ENCODE results near the gene LRRC46. TPM values are rescaled to one million over a fixed set of nuclear protein-coding genes. Genes with fewer than 3 reads are reported as not detected.

Gene LRRC46
- total RNA-seq, 1 experiment from 2014 or later: not detected

DNA sequence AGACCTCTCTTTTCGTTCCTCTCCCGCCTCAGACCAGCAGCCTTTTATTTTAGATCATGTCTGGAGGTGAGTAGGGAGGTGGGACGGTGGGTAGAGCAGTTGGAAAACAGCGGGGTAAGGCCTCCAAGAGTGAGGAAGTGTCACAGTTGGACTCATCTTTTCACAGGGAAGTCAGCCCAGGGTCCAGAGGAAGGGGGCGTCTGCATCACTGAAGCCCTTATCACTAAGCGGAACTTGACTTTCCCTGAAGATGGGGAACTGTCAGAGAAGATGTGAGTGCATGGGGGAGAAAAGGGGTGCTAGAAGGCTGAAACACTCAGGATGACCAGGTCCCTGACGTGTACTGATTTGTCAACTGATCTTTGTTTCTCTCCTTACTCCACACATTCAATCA lies 461 bp downstream of the LRRC46 start:
- DNase-seq (ENCODE audit: low read depth): no peak

DNA sequence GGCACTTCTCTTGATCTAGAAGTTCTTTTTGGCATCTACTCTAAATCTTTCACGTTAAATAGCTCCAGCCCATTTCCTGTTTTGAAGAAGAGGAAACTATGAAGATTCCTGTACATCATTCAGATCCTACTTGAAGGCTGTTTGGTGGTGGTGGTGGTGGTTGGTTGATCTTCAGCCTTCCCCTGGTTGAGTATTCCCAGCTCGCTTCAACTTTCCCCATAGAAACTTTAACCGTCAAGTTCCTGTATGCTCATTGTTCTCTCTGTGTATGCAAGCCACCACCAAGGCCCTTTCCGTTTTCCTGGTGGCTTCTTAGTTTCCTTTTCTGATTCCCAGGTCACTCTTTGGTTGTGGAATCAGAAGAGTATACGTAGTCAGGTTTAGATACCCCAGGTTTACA lies 3.3 kb downstream of the LRRC46 start:
- DNase-seq (ENCODE audit: low read depth): no peak

DNA sequence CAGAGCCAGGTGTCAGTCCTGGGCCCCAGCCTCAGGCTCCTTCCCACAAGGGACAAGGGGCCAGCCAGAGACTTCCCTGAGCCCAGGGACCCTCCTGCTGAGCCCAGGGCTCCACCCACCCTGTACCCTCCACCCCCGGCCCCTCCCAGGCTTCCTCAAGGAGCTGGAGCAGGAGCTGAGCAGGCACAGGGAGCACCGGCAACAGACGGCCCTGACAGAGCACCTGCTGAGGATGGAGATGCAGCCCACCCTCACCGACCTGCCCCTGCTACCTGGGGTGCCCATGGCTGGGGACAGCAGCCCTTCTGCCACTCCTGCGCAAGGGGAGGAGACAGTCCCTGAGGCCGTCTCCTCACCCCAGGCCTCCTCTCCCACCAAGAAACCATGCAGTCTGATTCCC lies 5.1 kb downstream of the LRRC46 start:
- DNase-seq (ENCODE audit: low read depth): no peak

DNA sequence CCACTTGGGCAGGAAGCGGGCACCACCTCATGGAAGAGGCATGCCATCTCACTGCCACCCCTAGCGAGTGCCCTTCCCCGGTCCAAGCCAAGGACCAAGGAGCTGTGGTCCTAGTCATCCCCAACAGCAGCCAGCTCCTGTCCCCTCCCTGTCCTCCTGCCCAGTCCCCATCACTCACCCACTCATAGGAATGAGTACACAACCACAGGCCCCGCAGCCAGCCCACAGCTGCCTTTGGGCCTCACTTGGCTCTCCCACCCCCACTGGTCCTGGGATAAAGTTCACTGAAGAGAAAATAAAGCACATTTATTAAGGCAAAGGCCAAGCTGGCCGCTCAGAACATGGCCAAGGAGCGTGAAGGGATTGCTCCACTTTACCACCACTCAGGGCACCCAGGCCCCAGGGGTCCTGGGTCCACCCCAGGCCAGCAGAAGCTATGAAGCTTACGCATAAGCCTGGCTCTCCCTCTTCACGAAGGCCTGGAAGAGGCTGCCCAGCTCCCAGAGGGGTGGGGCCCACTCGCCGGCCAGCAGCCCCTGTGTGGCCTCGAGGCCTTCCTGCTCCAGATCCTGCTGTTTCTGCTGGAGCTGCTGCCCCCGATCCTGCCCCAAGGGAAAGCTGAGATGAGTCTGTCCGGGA lies 6.0 kb downstream of the LRRC46 start:
- peak; percentile 83 for DNase-seq (ENCODE audit: low read depth)

DNA sequence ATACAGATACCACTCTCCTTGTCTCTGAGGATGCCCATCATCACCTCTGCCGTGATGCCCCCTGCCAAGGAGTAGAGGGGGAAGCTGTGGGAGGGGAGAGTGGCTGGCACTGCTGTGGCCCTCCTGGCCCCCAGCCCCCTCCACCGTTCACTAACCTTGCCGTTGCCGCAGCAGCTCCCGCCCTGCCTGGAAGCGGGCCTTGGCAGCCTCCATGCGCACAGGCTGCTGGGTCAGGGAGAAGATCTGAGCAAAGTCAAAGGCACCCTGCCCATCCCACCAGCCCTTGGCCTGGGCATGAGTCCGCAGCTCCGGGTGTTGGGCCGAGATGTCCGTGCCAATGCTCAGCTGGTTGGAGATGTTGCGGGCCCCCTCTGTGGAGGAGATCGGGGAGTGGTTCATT lies 7.2 kb downstream of the LRRC46 start:
- no peak for DNase-seq (ENCODE audit: low read depth)

DNA sequence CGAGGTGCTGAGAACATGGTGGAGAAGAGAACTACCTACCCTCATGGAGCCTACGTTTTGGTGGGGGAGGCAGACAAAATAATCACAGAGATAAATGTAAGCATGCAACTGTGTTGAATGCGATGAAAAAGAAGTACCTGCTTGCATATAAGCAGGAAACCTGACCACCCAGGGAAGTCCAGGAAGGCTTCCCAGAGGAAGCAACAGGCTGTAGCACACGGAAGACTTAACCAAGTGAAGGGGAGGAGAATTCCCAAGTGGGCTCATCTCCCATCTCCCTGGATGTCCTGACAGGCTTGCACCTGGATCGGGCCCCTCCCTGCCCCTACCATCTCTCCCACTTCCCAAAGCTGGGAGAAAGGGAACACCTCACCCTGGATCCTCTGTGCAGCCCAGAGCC lies 7.6 kb downstream of the LRRC46 start:
- DNase-seq (ENCODE audit: low read depth): no peak

DNA sequence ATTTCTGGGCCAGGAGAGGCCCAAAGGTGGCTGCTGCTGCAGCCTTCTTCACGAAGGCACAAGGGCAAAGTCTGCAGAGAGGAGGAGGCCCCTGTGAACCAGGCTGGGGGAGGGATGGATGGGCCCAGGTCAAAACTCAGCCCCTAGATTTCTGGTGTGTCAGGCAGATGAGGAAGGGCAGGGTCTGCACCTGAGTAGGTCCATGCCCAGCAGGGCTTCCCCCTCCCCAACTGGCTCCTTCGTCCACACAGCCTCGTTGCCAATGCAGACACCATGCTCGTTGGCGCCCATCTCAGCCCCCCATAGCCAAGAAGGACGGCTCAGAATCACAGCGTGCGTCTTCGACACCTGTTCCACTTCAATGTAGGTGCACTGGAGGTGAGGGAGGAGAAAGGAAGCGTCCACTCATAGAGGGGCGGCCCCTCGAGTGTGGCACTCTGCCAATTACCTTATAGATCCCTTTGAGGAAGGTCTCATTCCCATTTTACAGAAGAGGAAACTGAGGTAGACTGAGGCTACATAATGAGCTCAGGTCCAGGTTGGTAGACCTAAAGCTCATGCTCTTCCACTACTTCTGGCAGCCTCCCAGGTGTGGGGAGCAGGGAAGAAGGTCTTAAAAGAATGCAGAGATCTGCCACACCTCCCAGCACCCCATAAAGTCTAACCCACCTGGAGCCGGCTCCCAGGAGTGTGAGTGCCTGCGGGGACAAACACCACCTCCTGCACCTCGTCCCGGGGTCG lies 8.7 kb downstream of the LRRC46 start:
- no peak for DNase-seq (ENCODE audit: low read depth)

DNA sequence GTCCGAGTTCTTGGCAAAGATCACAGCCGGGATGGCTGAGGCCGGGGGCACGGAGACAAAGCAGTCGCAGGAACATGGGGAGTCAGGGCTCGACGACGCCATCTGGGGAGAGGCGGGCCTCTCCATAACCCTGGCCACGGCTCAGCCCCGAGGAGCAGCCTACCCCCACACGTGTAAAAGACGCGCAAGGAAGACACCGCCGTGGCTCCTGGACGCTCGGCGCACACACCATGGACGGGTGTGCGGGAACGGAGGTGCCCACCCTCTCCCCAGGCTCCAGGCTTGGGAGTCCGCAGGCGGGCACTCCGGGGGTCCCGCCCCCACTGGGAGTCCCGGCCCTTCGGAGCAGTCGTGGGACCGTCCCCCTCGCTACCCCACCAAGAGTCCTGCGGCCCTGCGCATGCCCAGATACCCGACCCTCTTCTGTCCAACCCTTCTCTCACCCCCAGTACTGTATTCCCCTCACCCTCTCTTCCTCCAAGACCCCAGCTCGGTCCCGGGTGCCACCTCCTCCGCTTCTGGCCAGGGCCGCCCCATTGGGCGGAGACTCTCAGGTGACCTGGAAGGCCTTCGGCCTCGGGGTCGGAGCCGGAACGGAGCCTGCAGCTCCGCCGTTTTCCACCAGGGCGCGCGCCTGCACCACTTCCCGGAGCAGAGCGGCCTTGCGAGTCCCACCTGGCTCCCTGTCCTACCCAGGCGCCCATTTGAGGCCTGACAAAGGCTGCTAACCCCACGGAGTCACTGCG lies 9.4 kb downstream of the LRRC46 start, which contains the start of gene SCRN2:
Gene SCRN2, minus strand, starts transcription at position 532 of the 746 bp plus-strand sequence. Its CDS starts 430 bp downstream, at position 102.
- DNase-seq (ENCODE audit: low read depth): peak; percentile 85

DNA sequence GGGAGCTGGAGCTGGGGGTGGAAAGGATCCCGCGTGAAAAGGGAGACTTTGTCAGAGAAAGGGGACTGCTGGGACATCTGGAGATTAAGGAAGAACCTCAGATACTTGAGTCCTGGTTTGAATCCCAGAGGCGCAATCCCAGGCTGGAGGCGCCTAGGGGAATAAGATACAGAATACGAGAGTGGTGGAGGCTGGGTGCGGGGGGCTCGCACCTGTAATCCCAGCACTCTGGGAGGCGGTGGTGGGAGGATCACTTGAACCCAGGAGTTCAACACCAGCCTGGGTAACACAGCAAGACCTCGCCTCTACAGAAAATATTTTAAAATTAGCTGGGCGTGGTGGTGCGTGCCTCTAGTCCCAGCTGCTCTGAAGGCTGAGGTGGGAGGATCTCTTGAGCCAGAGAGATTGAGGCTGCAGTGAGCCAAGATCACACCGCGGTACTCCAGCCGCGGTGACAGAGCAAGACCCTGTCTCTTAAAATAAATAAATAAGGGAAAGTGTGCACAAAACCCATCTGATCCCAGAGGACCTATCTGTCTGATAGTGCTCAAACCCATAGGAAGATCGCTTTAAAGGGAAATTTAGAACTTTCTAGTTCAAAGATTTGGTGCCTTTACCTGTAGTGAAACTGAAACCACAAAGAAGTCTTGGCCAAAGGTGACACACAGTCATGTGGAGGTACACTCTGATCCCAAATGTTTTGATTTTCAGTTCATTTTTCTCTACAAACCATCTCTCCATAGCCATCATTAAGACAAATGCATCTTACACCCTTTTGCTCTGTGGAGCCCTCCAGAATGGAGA lies 10.2 kb downstream of the LRRC46 start:
- no peak for DNase-seq (ENCODE audit: low read depth)

DNA sequence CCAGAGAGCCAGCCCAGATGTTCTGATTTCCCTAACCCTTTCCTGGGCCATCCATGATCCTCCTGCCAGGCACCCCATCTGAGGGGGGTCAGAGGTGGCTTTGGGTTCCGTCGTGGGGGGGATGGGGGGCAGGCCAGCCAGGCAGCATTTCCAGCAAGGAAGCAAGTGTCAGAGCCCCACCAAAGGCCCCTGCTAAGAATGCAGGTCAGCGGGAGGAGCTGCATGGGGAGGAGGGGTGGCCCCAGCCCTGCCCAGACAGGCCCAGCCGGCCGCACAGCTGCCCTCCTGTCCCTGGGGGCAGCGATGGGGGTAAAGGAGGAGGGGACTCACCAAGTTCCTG lies 11.9 kb downstream of the LRRC46 start:
- no peak for DNase-seq (ENCODE audit: low read depth)

DNA sequence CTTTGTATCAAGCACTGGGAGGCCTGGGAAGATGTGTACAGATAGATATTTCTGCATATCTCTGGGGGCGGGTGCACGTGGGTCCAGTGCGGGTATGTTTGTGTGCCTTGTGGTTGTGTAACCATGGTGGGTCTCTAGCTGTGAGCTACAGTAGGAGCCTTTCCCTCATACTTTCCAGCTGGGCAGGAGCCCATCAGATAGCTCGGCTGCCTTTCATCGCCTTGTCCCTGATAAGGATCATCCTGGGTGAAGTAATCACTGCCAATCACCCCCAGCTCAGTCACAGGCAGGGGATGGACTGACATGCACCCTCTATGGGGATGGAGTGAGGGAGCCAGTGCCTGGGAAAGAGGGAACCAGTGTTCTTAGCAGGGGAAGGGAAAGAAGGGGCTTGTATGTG lies 12.8 kb downstream of the LRRC46 start:
- no peak for DNase-seq (ENCODE audit: low read depth)

DNA sequence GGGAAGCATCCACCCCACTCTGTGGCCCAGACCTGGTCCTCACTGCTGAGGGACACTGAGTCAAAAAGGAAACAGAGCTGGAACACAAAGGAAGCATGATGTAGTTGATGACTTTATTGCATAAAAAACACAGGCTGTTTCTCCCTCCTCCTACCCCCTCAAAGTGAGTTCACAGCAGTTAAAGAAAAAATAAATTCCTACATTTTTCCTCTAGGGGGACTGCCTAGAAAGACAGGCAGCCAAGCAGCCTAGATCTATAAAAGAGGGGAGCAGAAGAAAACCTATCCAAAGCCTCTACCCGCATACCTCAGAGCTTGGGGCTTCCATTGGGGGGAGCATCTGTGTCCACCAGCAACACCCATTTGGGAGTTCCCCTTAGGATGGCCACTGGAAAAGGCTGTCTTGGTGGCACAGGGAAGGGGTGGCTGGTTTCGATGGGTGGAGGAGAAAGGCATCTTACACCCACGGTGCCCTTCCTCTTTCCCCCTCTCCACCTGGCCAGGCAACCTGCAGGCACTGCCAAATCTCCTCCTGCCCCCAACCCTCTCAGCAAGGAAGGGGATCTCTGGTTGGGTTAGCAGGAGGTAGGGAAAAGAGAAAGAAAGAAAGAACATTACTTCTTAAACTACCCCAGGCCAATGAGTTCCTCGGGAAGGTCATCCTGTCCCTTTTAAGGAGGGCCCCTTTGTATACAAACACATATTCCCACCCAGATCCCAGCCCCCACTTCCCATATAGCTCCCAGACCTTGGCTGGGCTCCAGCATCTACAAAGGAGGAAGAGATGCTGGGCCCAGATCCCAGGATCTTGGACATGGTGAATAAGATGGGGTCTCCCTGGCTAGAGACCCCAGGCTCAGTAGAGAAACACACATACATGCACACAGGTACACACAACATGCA lies 13.6 kb downstream of the LRRC46 start:
- DNase-seq (ENCODE audit: low read depth): no peak

DNA sequence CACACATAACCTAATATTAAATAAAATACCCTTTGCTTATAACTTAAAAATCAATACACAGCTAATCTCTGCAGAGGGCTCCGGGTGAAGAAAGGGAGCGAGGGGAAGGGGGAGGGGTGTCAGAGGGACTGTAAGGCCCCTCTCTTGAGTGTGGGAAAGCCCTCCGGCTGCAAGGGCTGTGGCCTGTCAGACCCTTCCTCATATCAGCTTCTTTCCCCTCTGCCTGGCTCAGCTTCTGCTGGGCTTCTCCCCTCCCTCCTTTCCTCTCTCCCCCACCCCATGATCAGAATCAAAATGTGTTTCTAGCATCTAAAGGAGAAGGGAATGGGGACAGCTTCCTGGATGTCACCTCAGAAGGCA lies 14.2 kb downstream of the LRRC46 start:
- DNase-seq (ENCODE audit: low read depth): no peak

DNA sequence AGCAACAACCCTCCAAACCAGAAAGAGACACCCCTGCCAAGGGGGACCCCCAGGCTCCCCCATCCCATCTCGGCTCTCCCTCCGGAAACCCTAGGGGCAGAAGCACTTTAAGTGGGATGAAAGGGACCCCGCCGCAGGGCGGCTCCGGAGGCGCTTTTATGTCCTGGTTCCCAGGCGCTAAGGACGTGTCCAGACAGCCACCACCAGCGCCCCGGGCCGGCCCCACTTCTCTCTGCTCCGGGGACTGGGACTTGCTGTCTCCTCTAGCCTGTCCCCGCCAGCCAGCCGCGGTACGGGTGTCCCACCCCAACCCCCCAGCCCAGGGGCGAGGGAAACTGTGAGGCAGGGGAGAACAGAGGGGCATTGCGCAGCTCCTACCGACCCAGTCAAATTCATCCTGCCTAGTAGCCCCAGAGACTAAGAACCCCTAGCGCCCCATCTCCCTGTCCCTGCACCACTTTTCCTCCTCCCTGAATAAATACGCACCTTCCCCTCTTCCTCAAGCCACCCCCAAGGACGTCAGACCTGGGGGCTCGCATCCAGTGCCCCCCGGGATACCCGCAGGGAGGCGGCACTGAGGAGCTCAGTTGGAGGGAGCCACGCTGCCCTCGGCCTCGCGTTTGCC lies 15.4 kb downstream of the LRRC46 start:
- no peak for DNase-seq (ENCODE audit: low read depth)

DNA sequence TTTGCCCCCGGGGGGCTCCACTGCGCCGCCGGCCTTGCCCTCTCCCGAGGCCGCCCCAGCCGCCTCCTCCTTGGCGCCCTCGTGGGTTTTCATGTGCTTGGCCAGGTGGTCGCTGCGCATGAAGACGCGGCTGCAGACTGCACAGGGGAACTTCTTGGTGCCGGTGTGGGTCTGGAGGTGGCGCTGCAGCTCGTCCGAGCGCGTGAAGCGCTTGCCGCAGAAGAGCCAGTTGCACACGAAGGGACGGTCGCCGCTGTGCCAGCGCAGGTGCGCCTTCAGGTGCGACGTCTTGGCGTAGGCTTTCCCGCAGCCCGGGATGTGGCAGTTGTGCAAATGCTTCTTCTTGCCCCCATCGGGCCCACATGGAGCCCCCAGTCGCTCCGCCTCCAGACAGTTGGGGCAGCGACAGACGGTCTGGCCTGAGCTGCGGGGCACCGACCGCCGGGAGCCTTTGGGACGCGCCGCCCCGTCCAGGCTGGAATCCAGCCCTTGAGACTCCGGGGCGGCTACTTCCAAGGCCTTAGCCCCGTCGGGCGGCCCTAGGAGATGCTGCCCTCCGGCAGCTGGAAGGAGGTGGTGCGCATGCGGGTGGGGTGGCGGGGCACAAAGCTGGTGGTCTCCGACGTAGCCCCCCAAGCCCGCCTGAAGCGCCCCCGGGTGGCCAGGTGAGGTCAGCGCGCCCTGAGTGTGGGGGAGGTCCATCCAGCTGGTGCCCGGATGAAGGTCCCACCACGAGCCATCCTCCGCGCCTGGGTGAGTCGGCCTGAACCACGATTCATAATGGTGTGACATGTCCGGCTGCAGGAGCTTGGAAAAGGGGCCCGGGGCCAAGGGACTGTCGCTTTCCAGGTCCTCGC lies 16.1 kb downstream of the LRRC46 start:
- DNase-seq (ENCODE audit: low read depth): no peak

DNA sequence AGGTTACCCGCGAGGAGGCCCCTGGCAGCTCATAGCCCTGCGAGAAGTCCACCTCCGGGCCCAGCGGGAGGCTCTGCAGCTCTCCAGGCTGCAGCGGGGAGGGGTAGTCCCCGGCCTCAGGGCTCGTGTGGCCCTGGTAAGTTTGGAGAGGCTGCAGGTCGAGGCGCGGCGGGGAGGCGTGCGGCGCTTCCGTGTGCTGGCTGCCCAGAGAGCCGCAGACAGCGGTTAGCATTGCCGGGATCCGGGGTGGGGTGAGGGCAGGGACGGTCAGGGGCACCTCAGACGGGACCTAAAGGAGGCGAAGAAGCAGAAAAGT lies 16.7 kb downstream of the LRRC46 start:
- DNase-seq (ENCODE audit: low read depth): no peak

DNA sequence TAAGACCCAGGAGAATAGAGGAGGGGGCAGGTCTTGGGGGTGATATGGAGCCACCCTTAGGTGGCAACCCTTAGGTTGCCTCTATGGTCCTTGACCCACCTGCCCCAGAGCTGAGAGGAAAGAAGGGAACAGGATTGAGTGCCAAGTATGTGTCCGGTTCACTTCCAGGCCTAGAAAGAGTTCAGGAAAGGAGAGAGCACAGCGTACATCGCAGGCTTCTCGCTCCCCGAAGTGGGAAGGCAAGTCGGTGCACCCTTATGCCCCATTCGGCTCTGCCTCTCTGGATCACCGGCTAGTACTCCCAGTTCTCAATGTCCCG lies 18.9 kb downstream of the LRRC46 start:
- no peak for DNase-seq (ENCODE audit: low read depth)

DNA sequence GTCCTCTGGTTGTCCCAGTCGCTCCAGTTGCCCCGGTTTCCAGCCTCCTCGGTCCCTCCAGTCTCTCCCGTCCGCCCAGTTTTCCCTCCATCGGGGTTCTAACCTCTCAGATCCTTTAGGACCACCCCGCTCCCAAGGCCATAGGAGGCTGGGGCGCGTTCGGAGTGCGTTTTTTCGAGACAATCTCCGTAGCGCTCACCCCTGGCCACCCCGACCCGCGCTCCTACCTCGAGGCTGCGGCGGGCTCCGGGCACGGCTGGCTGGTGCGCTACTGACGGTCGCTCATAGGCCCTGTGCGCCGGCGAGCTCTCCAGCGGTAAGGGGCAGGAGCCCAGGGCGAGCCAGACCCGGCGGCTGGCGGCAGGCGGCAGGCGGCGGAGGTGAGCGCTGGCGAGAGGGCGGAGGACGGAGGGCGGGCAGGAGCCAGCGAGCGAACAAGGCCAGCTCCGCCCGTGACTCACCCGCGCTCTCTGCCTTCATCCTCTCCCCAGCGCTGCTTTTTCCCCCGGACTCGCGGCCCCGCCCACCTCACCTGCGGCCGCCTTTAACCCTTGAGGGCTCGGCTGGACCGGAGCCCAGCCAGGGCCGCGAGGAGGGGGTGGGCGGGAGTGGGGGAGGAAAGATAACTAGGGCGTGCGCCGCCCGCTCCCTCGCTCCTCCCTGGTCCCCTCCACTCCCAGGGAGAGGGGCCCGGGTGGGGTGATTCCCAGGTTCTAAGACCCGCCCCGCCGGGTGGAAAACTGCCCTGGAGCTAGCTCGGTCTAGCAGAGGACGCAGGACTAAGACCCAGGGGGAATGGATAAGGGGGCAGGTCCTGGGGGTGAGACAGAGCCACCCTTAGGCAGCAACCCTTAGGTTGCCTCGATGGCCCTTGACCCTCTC lies 19.5 kb downstream of the LRRC46 start, which contains the start of gene SP6:
Gene SP6, minus strand, starts transcription at position 472 of the 882 bp plus-strand sequence. CDS start 2,734 bp downstream, outside the sequence.
- DNase-seq (ENCODE audit: low read depth): peak; percentile 88

DNA sequence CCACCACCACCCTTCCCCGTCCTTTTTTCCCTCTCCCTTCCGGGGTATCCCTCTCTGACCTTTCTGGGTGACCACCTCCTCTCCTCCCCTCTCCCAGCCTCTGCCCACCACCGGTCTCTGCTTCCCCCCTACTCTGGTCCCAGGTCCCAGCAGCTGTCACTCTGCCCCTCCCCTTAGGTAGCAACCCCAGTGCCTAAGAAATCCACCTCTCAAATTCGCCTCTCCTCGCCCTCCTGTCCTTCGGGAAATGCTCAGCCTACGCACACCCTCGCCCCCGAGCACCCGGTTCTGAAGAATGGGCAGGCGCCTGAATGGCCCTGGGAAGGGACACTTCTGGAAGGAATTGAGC lies 20.3 kb downstream of the LRRC46 start:
- no peak for DNase-seq (ENCODE audit: low read depth)
